ENCODE results near the gene SH3GL2.

Gene SH3GL2

GRCh38 chr9:17802249-17802857 lies 223.5 kb downstream of the SH3GL2 start:
- DNase-seq: peak in 2 of 58 donors; percentile 6 to 16

DNA sequence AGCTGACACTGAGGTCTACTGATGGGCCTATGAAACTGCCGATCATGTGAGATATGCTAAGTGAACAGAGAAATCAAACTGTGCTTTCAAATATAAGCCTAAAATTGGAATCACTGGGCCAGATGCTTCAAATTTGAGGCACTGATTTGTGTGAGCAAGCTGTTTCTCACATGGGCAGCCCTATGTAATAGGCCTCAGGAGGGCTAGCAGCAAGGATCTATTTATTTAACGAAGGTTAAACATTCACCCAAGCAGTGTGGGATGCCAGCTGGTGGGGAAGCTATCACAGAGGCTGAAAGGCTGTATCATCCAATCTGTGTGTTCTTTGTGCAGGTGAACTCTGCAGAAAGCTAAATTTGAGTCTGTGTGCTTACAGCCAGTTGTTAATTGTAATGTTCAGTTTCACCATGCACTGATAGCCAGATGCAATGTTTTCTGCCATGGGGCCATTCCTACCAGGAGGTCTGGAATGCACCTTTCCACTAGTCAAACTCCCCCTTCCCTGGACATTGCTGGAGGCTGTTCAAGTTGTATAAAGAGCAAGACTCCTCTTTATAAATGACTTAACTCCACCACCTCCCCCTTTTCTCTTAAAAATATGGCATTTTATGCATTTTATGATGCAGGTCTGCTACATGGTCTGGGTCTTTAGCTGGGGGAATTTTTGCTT lies 228.9 kb downstream of the SH3GL2 start:
- no peak for DNase-seq

- no peak for DNase-seq
These were observed 231.5 kb downstream of the SH3GL2 start for GRCh38 chr9:17810317-17810716.

DNA sequence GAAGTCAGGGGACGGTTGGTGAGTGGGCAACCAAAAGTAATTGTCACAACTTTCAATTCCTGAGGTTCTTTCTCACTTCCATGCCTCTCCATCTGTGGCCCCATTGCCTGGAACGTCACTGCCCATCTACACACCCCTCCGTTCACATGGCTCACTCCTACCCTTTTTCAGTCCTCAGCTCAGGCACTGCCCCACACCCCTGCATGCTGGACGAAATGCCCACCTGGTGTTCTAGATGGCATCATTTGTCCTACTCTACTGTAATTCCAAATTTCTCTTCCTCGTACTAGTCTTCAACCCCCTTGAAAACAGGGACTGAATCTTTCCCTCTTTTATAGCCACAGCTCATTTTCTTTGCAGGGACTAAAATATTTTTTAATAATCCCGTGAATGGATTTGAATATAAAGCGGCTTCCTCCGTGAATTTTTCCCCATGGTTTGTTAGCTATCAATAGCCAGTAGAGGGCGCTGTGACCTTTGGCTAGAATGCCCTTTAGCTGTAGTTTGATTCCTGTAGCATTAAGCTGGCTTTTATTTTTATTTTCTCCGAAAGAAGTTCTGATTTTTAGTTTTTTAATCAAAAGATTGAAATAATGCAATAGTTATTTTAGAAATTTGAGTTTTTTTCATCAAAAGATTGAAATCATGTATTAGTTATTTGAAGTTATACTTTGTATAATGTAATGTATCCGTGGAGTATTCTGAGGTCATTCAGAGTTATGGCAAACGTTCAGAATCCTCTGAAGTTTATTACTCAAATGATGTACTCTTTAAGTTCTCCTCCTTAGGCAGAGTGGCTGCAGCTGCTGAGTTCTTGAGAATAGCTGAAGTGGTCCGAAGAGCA lies 232.1 kb downstream of the SH3GL2 start:
- peak in 23 of 58 donors; percentile 1 to 69 (median 17) for DNase-seq

- no peak for DNase-seq
These were observed 234.9 kb downstream of the SH3GL2 start for GRCh38 chr9:17813798-17814197.

DNA sequence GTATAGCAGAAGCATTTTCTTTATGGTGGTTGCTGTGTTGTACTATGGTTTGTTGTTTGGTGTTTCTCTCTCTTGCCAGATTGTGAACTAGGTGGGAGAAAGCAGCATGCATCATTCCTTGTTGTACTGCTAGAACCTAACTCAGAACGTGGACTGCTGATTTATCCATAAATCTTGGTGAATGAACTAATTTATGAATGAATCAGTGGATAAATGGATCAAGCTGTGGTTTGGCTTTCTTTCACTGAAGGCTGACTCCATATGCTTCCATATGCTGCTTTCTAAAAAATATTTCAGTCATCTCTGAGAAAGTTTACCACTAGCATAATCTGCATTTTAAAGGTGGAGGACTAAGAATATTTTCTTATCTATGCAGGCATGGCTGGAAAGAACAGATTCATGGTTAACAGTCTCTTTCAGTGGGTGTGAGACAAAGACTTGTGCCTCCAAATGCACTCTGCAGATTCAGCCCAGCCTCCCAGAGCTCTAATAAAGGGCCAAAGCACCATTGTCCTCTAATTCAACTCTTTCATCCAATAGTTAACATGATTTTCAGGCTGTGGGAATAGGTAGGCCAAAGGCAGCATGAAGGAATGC lies 237.7 kb downstream of the SH3GL2 start:
- DNase-seq: no peak

GRCh38 chr9:17824191-17824590 lies 245.3 kb downstream of the SH3GL2 start:
- no peak for DNase-seq

- DNase-seq: no peak
These were observed 245.9 kb downstream of the SH3GL2 start for GRCh38 chr9:17824616-17825264.

GRCh38 chr9:17825265-17825659 lies 246.4 kb downstream of the SH3GL2 start:
- DNase-seq: no peak

- DNase-seq: no peak
These were observed 250.2 kb downstream of the SH3GL2 start for GRCh38 chr9:17829064-17829463.

DNA sequence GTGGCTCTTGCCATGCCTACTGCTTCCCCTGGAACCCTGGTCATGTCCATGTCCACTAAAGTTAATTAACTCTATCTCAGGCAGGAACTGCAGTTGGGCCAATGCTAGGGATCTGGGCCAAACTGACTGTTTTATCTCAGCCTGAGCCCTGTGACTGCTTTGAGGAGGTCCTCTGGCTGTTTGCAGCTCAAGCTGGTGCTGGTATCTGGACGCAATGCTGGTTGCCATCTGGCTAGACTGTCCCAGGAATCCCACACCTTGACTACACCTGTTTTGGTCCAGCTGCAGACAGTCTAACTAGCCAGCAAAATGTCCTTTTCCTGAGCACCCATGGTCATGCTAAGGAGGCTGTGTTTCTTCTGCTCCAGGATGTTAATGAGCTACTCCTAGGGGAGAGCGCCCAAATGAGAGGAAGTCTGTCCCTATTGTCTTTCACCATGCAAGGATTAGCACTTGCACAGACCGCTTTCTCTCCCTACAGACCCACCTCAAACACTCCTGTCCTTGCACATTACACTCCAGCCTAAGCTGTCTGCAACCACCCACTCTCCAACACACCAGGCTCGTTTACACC lies 251.0 kb downstream of the SH3GL2 start:
- DNase-seq: no peak

DNA sequence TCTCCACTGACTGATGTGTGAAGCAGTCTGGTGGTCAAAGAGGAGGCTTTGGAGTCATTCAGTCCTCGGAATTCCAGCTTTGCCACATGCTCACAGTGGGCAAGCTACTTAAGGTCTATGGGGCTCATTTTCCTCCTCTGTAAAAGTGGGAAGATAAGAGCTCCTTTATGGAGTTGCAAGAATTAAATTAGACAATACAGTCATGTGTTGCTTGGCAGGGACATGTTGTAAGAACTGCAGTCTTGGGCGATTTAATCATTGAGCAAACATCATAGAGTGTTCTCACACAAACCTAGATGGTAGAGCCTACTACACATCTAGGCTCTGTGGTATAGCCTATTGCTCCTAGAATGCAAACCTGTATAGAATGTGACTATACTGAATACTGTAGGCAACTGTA lies 253.9 kb downstream of the SH3GL2 start:
- no peak for DNase-seq

DNA sequence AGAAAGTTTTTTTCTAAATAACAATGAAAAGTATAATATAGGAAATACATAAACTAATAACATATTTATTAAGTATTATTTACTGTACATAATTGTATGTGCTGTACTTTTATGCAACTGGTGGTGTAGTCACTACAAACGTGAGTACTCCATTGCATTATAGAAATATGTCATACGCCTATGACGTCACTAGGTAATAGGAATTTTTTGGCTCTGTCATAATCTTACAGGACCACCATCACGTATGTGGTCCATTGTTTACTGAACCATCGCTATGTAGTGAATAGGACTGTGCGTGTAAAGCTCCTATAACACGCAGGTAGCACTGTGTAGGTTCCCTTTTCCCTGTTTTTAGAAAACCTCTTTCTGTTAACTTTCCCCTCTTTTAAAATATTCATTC lies 255.0 kb downstream of the SH3GL2 start:
- no peak for DNase-seq

GRCh38 chr9:17837965-17838364 lies 259.1 kb downstream of the SH3GL2 start:
- DNase-seq: no peak

- DNase-seq: no peak
These were observed 260.9 kb downstream of the SH3GL2 start for GRCh38 chr9:17839776-17840175.

GRCh38 chr9:17843236-17843635 lies 264.4 kb downstream of the SH3GL2 start:
- no peak for DNase-seq
